Liver (tissue), 3 donors: ENCODE results near the gene TUFT1.

Source experiments
- GABPA ChIP-seq, 2 donors: IDR thresholded peaks in 1 of 2; conservative IDR thresholded peaks in 1 of 2; 2 replicates each; pipeline ENCODE4 v1.6.1; 2016; ENCODE audit warnings: antibody characterized with exemption in 2 of 2, mild to moderate bottlenecking in 1 of 2, moderate library complexity in 1 of 2
- RAD21 ChIP-seq, 2 donors: IDR thresholded peaks; 2 replicates each; pipeline ENCODE4 v1.6.1; 2016; ENCODE audit warnings: antibody characterized with exemption in 2 of 2, mild to moderate bottlenecking in 2 of 2
- TF ChIP-seq, protein P1 (sequence below): fragments of 150-350 bp; IDR thresholded peaks from 2 replicates; pipeline ENCODE4 v1.5.1; 2017; ENCODE audit warnings: improper control_type of control experiment, low read depth, low read length; ENCODE audit not compliant: missing input control
- TF ChIP-seq, protein P2 (sequence below): IDR thresholded peaks from 2 replicates; pipeline ENCODE4 v1.6.1; 2016; ENCODE audit warnings: antibody characterized with exemption, mild to moderate bottlenecking
- TF ChIP-seq, protein P3 (sequence below): IDR thresholded peaks from 2 replicates; pipeline ENCODE4 v1.6.1; 2016; ENCODE audit warnings: antibody characterized with exemption
- donor health status: healthy.
- donor health status: healthy.

DNA sequence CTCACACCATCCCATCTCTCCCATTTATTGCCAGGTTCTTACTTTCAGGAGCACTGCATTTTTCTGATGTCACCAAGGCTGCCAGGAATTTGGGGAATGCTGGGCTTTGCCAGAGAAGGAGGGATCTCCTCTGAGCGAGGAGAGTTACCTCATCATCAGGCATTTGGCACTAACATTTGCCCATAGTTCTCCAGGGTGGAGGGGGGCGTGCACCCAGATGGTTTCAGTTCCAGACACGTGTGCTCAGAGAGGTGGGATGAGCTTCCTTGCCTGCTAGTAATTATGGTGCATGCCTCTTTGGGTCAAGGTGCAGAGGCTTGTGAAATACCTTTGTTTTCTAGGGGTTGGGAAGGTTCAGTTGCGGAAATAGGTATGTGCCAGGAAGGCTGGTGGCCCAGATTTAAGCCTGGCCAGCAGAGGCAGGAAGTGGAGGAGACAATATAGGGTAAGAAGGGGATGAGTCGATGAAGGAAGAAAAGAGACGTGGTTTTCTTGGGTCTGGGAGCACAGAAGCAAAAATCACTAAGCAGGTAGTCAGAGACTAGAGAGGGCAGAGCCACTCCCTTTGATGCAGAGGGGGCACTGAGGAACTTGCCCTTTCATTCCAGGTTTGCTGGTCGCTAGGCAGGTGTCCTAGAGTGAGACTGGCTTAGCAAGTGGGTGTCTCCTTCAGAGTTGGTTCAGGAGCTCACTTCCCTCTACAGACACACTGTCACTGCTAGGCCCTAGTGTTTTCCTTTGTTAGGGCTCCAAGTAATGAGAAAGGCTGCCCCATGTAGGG is 7.2 kb downstream of the TUFT1 start:
- TF ChIP-seq, protein P1, sequence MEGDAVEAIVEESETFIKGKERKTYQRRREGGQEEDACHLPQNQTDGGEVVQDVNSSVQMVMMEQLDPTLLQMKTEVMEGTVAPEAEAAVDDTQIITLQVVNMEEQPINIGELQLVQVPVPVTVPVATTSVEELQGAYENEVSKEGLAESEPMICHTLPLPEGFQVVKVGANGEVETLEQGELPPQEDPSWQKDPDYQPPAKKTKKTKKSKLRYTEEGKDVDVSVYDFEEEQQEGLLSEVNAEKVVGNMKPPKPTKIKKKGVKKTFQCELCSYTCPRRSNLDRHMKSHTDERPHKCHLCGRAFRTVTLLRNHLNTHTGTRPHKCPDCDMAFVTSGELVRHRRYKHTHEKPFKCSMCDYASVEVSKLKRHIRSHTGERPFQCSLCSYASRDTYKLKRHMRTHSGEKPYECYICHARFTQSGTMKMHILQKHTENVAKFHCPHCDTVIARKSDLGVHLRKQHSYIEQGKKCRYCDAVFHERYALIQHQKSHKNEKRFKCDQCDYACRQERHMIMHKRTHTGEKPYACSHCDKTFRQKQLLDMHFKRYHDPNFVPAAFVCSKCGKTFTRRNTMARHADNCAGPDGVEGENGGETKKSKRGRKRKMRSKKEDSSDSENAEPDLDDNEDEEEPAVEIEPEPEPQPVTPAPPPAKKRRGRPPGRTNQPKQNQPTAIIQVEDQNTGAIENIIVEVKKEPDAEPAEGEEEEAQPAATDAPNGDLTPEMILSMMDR = no peak
- peak; percentile 18 to 78 for TF ChIP-seq GABPA (IDR thresholded peaks at IDR 0.05 in 1 of 2, conservative IDR thresholded peaks at IDR 0.05 in 1 of 2)
- peak; percentile 49 to 68 for TF ChIP-seq RAD21 (IDR thresholded peaks at IDR 0.05)
- TF ChIP-seq, protein P2, sequence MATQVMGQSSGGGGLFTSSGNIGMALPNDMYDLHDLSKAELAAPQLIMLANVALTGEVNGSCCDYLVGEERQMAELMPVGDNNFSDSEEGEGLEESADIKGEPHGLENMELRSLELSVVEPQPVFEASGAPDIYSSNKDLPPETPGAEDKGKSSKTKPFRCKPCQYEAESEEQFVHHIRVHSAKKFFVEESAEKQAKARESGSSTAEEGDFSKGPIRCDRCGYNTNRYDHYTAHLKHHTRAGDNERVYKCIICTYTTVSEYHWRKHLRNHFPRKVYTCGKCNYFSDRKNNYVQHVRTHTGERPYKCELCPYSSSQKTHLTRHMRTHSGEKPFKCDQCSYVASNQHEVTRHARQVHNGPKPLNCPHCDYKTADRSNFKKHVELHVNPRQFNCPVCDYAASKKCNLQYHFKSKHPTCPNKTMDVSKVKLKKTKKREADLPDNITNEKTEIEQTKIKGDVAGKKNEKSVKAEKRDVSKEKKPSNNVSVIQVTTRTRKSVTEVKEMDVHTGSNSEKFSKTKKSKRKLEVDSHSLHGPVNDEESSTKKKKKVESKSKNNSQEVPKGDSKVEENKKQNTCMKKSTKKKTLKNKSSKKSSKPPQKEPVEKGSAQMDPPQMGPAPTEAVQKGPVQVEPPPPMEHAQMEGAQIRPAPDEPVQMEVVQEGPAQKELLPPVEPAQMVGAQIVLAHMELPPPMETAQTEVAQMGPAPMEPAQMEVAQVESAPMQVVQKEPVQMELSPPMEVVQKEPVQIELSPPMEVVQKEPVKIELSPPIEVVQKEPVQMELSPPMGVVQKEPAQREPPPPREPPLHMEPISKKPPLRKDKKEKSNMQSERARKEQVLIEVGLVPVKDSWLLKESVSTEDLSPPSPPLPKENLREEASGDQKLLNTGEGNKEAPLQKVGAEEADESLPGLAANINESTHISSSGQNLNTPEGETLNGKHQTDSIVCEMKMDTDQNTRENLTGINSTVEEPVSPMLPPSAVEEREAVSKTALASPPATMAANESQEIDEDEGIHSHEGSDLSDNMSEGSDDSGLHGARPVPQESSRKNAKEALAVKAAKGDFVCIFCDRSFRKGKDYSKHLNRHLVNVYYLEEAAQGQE = peak; percentile 64
- TF ChIP-seq, protein P3, sequence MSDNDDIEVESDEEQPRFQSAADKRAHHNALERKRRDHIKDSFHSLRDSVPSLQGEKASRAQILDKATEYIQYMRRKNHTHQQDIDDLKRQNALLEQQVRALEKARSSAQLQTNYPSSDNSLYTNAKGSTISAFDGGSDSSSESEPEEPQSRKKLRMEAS = peak; percentile 100
